Measurements from ENCODE around the gene HNRNPD. TPM values are rescaled to one million over a fixed set of nuclear protein-coding genes. Genes with fewer than 3 reads are reported as not detected.

The HNRNPD gene
- total and polyA plus RNA-seq, 2 of the 13 experiments (the other 11 are each of a cell fraction or from before 2014, with no cell fraction given): 64.0 to 69.7 TPM

DNA sequence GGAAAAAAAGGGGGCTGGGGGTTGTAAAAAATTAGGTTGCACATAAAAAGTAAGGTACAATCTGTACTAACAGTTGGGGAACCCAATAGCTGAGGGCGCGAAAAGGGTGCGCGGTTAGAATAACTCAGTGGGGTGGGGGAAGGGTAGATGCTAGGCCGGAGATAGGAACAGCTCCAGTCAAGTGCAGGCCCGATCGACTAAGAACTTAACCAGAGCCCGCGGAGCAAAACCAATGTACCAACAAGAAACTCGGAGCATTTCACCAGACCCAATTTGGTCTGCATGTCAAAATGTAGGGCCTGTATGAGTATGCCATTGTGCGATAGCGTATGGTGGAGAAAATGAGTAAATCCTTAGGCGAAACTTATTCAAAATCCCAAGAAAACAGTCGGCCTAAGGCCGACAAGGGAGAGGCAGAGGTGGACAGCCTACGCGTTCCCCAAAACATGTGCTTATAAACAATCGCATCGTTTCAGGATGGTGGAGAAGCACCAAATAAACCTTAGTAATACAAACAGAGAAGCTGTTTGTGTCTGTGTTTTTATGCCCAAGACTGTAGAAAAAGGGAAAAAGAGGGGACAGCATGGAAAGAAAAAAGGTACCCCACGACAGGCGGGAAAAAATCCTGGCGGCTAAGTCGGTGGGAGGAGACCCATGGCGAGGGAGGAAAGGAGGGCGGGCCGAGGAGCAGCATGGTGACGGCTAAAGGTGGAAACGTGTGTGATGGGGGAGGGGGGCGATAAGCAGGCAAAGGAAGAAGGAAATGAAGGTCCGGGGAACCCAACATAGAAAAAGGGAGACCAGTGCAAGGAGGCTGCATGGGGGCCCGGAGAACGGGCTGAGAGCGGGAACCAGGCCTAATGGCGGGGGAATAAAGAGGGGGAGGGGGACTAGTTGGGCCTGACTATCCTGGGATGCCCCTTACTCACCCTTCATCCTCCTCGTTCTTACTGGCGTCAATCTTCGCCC, 990 bp downstream of the HNRNPD start (continued):
- TF ChIP-seq MXI1 (IDR thresholded peaks at IDR 0.05; ENCODE audit: borderline replicate concordance, low read depth, low read length): peak; percentile 78
- TF ChIP-seq ZFP36L2 (CRISPR knock-in tag; IDR thresholded peaks at IDR 0.05): no peak
- TF ChIP-seq ZNF510 (CRISPR knock-in tag; IDR thresholded peaks at IDR 0.05; ENCODE audit: low read depth): no peak
- no peak for TF ChIP-seq ZNF550 (CRISPR knock-in tag; IDR thresholded peaks at IDR 0.05; ENCODE audit: borderline replicate concordance)
- TF ChIP-seq ZNF605 (CRISPR knock-in tag; IDR thresholded peaks at IDR 0.05): peak; percentile 71; the same call in 1 of the 2 replicates
- TF ChIP-seq, protein P1, sequence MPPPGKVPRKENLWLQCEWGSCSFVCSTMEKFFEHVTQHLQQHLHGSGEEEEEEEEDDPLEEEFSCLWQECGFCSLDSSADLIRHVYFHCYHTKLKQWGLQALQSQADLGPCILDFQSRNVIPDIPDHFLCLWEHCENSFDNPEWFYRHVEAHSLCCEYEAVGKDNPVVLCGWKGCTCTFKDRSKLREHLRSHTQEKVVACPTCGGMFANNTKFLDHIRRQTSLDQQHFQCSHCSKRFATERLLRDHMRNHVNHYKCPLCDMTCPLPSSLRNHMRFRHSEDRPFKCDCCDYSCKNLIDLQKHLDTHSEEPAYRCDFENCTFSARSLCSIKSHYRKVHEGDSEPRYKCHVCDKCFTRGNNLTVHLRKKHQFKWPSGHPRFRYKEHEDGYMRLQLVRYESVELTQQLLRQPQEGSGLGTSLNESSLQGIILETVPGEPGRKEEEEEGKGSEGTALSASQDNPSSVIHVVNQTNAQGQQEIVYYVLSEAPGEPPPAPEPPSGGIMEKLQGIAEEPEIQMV (CRISPR knock-in tag; IDR thresholded peaks at IDR 0.05; ENCODE audit: low read depth): no peak
- TF ChIP-seq, protein P2, sequence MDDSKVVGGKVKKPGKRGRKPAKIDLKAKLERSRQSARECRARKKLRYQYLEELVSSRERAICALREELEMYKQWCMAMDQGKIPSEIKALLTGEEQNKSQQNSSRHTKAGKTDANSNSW (CRISPR knock-in tag; IDR thresholded peaks at IDR 0.05; ENCODE audit: borderline replicate concordance): no peak
- TF ChIP-seq PRPF4 (IDR thresholded peaks at IDR 0.05; ENCODE audit: low read depth, low read length, poor library complexity, severe bottlenecking): peak; percentile 55
- TF ChIP-seq, protein P3, sequence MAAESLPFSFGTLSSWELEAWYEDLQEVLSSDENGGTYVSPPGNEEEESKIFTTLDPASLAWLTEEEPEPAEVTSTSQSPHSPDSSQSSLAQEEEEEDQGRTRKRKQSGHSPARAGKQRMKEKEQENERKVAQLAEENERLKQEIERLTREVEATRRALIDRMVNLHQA (CRISPR knock-in tag; IDR thresholded peaks at IDR 0.05): no peak
- TF ChIP-seq KMT2B (CRISPR knock-in tag; IDR thresholded peaks at IDR 0.05): peak; percentile 15; the same call in 1 of the 2 replicates
- no peak for TF ChIP-seq REXO4 (CRISPR knock-in tag; IDR thresholded peaks at IDR 0.05; ENCODE audit: borderline replicate concordance)

Measured in HepG2 (cell line).